ENCODE data around the gene DCAF11.

DNA sequence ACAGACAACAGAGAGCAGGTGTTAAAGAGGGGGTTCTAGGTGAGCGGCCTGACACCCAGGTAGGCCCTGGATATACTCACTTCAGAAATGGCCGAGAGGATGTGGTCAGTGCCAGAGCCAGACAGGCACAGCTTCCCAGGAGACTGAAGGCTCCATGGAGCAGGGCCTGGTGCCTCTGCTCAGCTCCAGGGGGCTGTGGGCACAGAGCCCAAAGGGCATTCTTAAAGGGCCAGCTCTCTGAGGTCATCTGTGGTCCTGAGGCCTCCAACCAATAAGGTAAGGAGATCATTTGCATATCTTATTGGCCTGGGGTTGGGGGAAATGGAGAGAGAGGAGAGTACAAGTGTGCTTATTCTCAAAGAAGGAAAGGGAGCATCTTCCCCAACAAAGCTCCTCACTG is 30.1 kb upstream of the DCAF11 start:
- no peak for TF ChIP-seq CTCF (conservative IDR thresholded peaks at IDR 0.05; ENCODE audit: low read depth, low read length)
- no peak for TF ChIP-seq EZH2phosphoT487 (IDR thresholded peaks at IDR 0.05; ENCODE audit: borderline replicate concordance, low read length)
- TF ChIP-seq EZH2 (IDR thresholded peaks at IDR 0.05; ENCODE audit: low read length, unreplicated experiment), result no peak
